Left renal pelvis (tissue), 4 donors: ENCODE results near the gene SAMHD1. TPM values are rescaled to one million over a fixed set of nuclear protein-coding genes. Genes with fewer than 3 reads are reported as not detected.
"Not testable (repeated sequence)": the region's sequence is repeated elsewhere in the genome, so short reads cannot be mapped to it uniquely, and the experiment has no call there.

Experiments
- DNase-seq, 4 donors: peaks; one replicate each; pipeline ENCODE4 v3.0.0-alpha.2; 2013; ENCODE audit warnings: low read depth in 4 of 4, low spot score in 3 of 4
- polyA plus RNA-seq, 4 donors: library from polyadenylated mRNA; unstranded; fragments of 120-200 nt; gene quantifications; one replicate each; pipeline ENCODE4 v1.2.1, GENCODE V29; 2013; ENCODE audit not compliant: insufficient read length in 4 of 4

Gene SAMHD1
- polyA plus RNA-seq, 4 donors, result 21.4 to 32.7 (median 26.3) TPM

- DNase-seq, result no peak
Observed at GRCh38 chr20:36856691-36857635, 94.5 kb downstream of the SAMHD1 start.

GRCh38 chr20:36856195-36856594 lies 95.3 kb downstream of the SAMHD1 start:
- DNase-seq, result no peak

GRCh38 chr20:36855241-36855657 lies 96.3 kb downstream of the SAMHD1 start:
- no peak for DNase-seq

- no peak for DNase-seq
Observed at GRCh38 chr20:36854348-36855240, 96.9 kb downstream of the SAMHD1 start.

- no peak for DNase-seq
Observed at GRCh38 chr20:36852187-36852586, 99.3 kb downstream of the SAMHD1 start.

- DNase-seq, result no peak
Observed at GRCh38 chr20:36851490-36851889, 100.0 kb downstream of the SAMHD1 start.

GRCh38 chr20:36850759-36851158 lies 100.7 kb downstream of the SAMHD1 start:
- DNase-seq, result no peak

GRCh38 chr20:36849333-36850065 lies 102.0 kb downstream of the SAMHD1 start:
- no peak for DNase-seq

- no peak for DNase-seq
Observed at GRCh38 chr20:36848677-36849076, 102.8 kb downstream of the SAMHD1 start.

GRCh38 chr20:36848078-36848660 lies 103.3 kb downstream of the SAMHD1 start:
- no peak for DNase-seq

- no peak for DNase-seq
Observed at GRCh38 chr20:36847710-36848040, 103.8 kb downstream of the SAMHD1 start.

GRCh38 chr20:36847009-36847709 lies 104.3 kb downstream of the SAMHD1 start:
- no peak for DNase-seq

GRCh38 chr20:36845288-36845971 lies 106.1 kb downstream of the SAMHD1 start:
- DNase-seq, result no peak

- DNase-seq, result not testable (repeated sequence)
Observed at GRCh38 chr20:36841030-36841429, 110.5 kb downstream of the SAMHD1 start.

Other genes starting within 250 kb of the SAMHD1 start
- 10 to 100 TPM; 32.5 to 37.6 (median 35.1) TPM for gene NDRG3, start 205.6 kb downstream of the SAMHD1 start, polyA plus RNA-seq
- 10 to 100 TPM; 18.7 to 21.3 (median 19.9) TPM for gene DSN1, start 177.9 kb downstream of the SAMHD1 start, polyA plus RNA-seq
- 1 to 10 TPM in 3 of 4 donors, under 1 TPM in 1; 0.72 to 6.4 (median 2.5) TPM for gene TLDC2, start 75.6 kb downstream of the SAMHD1 start, polyA plus RNA-seq
- 10 to 100 TPM; 10.4 to 13.5 (median 12.5) TPM for gene RBL1, start 144.3 kb upstream of the SAMHD1 start, polyA plus RNA-seq
- 100 to 1,000 TPM; 223 to 331 (median 306) TPM for gene RPN2, start 227.6 kb upstream of the SAMHD1 start, polyA plus RNA-seq
- gene MROH8, start 227.8 kb upstream of the SAMHD1 start, polyA plus RNA-seq, result 1 to 10 TPM; 5.0 to 7.3 (median 6.4) TPM